BLaER1 treated with 17β-estradiol and CSF1 and Interleukin-3, amounts not matched to agents 10 nM and 100 nM (cell line): ENCODE results near the gene FCN2.

Experiments
- H3K27ac ChIP-seq, 11 experiments: shearing (Covaris generic); formaldehyde crosslinking; 2 replicates each; pipeline ENCODE4 v1.8.1; 2022
- H3K27me3 ChIP-seq, 11 experiments: shearing (Covaris generic); formaldehyde crosslinking; 2 replicates each; pipeline ENCODE4 v1.8.1; 2022
- H3K36me3 ChIP-seq, 11 experiments: shearing (Covaris generic); formaldehyde crosslinking; 2 replicates each; pipeline ENCODE4 v1.8.1; 2022
- H3K4me1 ChIP-seq, 10 experiments: shearing (Covaris generic); formaldehyde crosslinking; 2 replicates each; pipeline ENCODE4 v1.8.1; 2022
- H3K4me2 ChIP-seq, 11 experiments: shearing (Covaris generic); formaldehyde crosslinking; 2 replicates each; pipeline ENCODE4 v1.8.1; 2022
- H3K4me3 ChIP-seq, 10 experiments: shearing (Covaris generic); formaldehyde crosslinking; 2 replicates each; pipeline ENCODE4 v1.8.1; 2022
- H3K9ac ChIP-seq, 11 experiments: shearing (Covaris generic); formaldehyde crosslinking; 2 replicates each; pipeline ENCODE4 v1.8.1; 2022
- H3K9me3 ChIP-seq, 11 experiments: shearing (Covaris generic); formaldehyde crosslinking; replicated peaks in 1 of 11; 2 replicates each; pipeline ENCODE4 v1.8.1; 2022
- H4K20me1 ChIP-seq, 11 experiments: shearing (Covaris generic); formaldehyde crosslinking; 2 replicates each; pipeline ENCODE4 v1.8.1; 2022
- Cebpa-rat ChIP-seq, 11 experiments: shearing (Covaris generic); IDR thresholded peaks; 2 replicates each; pipeline ENCODE4 v1.8.1; 2022

The FCN2 gene

GRCh38 chr9:134880484-134881312, at the start of gene FCN2:
Gene FCN2 (plus strand): TSS chr9:134880810. CDS start chr9:134880822, 12 bp downstream.
- peaks cover 0 to 9% (median 0%) of the 10 kb centered on the region in 11 experiments; a peak in 2 of 22 replicates for H3K27me3 ChIP-seq
- no peaks in the 10 kb centered on the region for H4K20me1 ChIP-seq
- H3K4me2 ChIP-seq = no peak within 1 kb of the TSS
- TF ChIP-seq Cebpa-rat (IDR thresholded peaks at IDR 0.05) = no peak
- H3K4me1 ChIP-seq = peaks cover 0 to 5% (median under 1%) of the 10 kb centered on the region in 10 experiments; a peak in 13 of 20 replicates
- H3K9me3 ChIP-seq = peaks cover 0 to under 1% (median 0%) of the 10 kb centered on the region in 11 experiments; a peak in 1 of 22 replicates
- no peak within 1 kb of the TSS for H3K4me3 ChIP-seq
- no peak within 1 kb of the TSS for H3K27ac ChIP-seq
- no peak within 1 kb of the TSS for H3K9ac ChIP-seq
- no peaks in the 10 kb centered on the region for H3K36me3 ChIP-seq

GRCh38 chr9:134830926-134831720, 49.5 kb upstream of the FCN2 start:
- H3K36me3 ChIP-seq = peaks cover 0 to 90% (median 56%) of the 10 kb centered on the region in 11 experiments; a peak in 13 of 22 replicates
- H3K4me1 ChIP-seq = peaks cover 0 to 15% (median 6%) of the 10 kb centered on the region in 10 experiments; a peak in 12 of 20 replicates
- no peak for TF ChIP-seq Cebpa-rat (IDR thresholded peaks at IDR 0.05)
- H4K20me1 ChIP-seq = peaks cover 0 to 69% (median 9%) of the 10 kb centered on the region in 11 experiments; a peak in 8 of 22 replicates
- no peak overlapping the region for H3K27ac ChIP-seq
- H3K4me3 ChIP-seq = no peak overlapping the region
- no peaks in the 10 kb centered on the region for H3K9me3 ChIP-seq
- 0 out of 22 replicates have a peak overlapping the region, but pooled peaks of 2 of the 11 experiments have one; percentile 2 to 11 for H3K4me2 ChIP-seq
- H3K27me3 ChIP-seq = peaks cover 0 to 7% (median 0%) of the 10 kb centered on the region in 11 experiments; a peak in 1 of 22 replicates
- no peak overlapping the region for H3K9ac ChIP-seq

- Histone ChIP-seq H3K9me3 (no peaks in the 10 kb centered on the region), H3K4me2 (no peak overlapping the region), H3K9ac (no peak overlapping the region), H3K27me3 (peaks cover 0 to 7% (median 0%) of the 10 kb centered on the region in 11 experiments; a peak in 1 of 22 replicates), H3K36me3 (peaks cover 0 to 91% (median 58%) of the 10 kb centered on the region in 11 experiments; a peak in 14 of 22 replicates), H3K27ac (no peak overlapping the region), H3K4me3 (no peak overlapping the region), H4K20me1 (peaks cover 0 to 67% (median 6%) of the 10 kb centered on the region in 11 experiments; a peak in 8 of 22 replicates), H3K4me1 (peaks cover 0 to 9% (median 6%) of the 10 kb centered on the region in 10 experiments; a peak in 7 of 20 replicates)
- no peak for TF ChIP-seq Cebpa-rat (IDR thresholded peaks at IDR 0.05)
These were observed 48.1 kb upstream of the FCN2 start for GRCh38 chr9:134832471-134832870.

GRCh38 chr9:134833294-134833880, 47.2 kb upstream of the FCN2 start:
- H3K9me3 ChIP-seq = no peaks in the 10 kb centered on the region
- peaks cover 0 to 9% (median 6%) of the 10 kb centered on the region in 10 experiments; a peak in 7 of 20 replicates for H3K4me1 ChIP-seq
- no peak overlapping the region for H3K27ac ChIP-seq
- peaks cover 0 to 61% (median 5%) of the 10 kb centered on the region in 11 experiments; a peak in 7 of 22 replicates for H4K20me1 ChIP-seq
- H3K4me2 ChIP-seq = no peak overlapping the region
- peaks cover 0 to 91% (median 61%) of the 10 kb centered on the region in 11 experiments; a peak in 13 of 22 replicates for H3K36me3 ChIP-seq
- TF ChIP-seq Cebpa-rat (IDR thresholded peaks at IDR 0.05) = no peak
- H3K9ac ChIP-seq = no peak overlapping the region
- no peak overlapping the region for H3K4me3 ChIP-seq
- H3K27me3 ChIP-seq = peaks cover 0 to 7% (median 0%) of the 10 kb centered on the region in 11 experiments; a peak in 1 of 22 replicates

GRCh38 chr9:134834217-134834956, 46.2 kb upstream of the FCN2 start:
- H3K27ac ChIP-seq = no peak overlapping the region
- no peak for TF ChIP-seq Cebpa-rat (IDR thresholded peaks at IDR 0.05)
- H3K4me2 ChIP-seq = no peak overlapping the region
- peaks cover 0 to 5% (median 0%) of the 10 kb centered on the region in 11 experiments; a peak in 1 of 22 replicates for H3K27me3 ChIP-seq
- no peak overlapping the region for H3K9ac ChIP-seq
- H3K4me3 ChIP-seq = no peak overlapping the region
- peaks cover 0 to 9% (median 4%) of the 10 kb centered on the region in 10 experiments; a peak in 7 of 20 replicates for H3K4me1 ChIP-seq
- peaks cover 0 to 91% (median 60%) of the 10 kb centered on the region in 11 experiments; a peak in 12 of 22 replicates for H3K36me3 ChIP-seq
- H4K20me1 ChIP-seq = peaks cover 0 to 61% (median 5%) of the 10 kb centered on the region in 11 experiments; a peak in 8 of 22 replicates
- H3K9me3 ChIP-seq = no peaks in the 10 kb centered on the region

GRCh38 chr9:134834957-134835419, 45.6 kb upstream of the FCN2 start:
- peaks cover 0 to 91% (median 60%) of the 10 kb centered on the region in 11 experiments; a peak in 12 of 22 replicates for H3K36me3 ChIP-seq
- H3K27ac ChIP-seq = no peak overlapping the region

GRCh38 chr9:134835448-134835847, 45.2 kb upstream of the FCN2 start:
- no peaks in the 10 kb centered on the region; a peak in 1 of 22 replicates for H3K27me3 ChIP-seq
- H3K9me3 ChIP-seq = no peaks in the 10 kb centered on the region
- H3K4me1 ChIP-seq = peaks cover 0 to 9% (median 3%) of the 10 kb centered on the region in 10 experiments; a peak in 6 of 20 replicates
- H4K20me1 ChIP-seq = peaks cover 0 to 61% (median 5%) of the 10 kb centered on the region in 11 experiments; a peak in 8 of 22 replicates
- TF ChIP-seq Cebpa-rat (IDR thresholded peaks at IDR 0.05) = no peak
- peaks cover 0 to 91% (median 60%) of the 10 kb centered on the region in 11 experiments; a peak in 10 of 22 replicates for H3K36me3 ChIP-seq
- no peak overlapping the region for H3K4me2 ChIP-seq
- H3K9ac ChIP-seq = no peak overlapping the region
- no peak overlapping the region for H3K4me3 ChIP-seq
- no peak overlapping the region for H3K27ac ChIP-seq

More at GRCh38 chr9:134834957-134835419, 45.6 kb upstream of the FCN2 start:
- Histone ChIP-seq H3K9me3 (no peaks in the 10 kb centered on the region), H3K9ac (no peak overlapping the region), H4K20me1 (peaks cover 0 to 61% (median 5%) of the 10 kb centered on the region in 11 experiments; a peak in 8 of 22 replicates), H3K27me3 (no peaks in the 10 kb centered on the region; a peak in 1 of 22 replicates), H3K4me2 (no peak overlapping the region), H3K4me1 (peaks cover 0 to 9% (median 3%) of the 10 kb centered on the region in 10 experiments; a peak in 6 of 20 replicates), H3K4me3 (no peak overlapping the region)
- no peak for TF ChIP-seq Cebpa-rat (IDR thresholded peaks at IDR 0.05)
